Measurements from ENCODE around the gene WFDC10A. TPM values are rescaled to one million over a fixed set of nuclear protein-coding genes. Genes with fewer than 3 reads are reported as not detected.

The WFDC10A gene
- total and polyA plus RNA-seq, 2 donors (not counting 1 experiment from before 2014, with no cell fraction given): not detected

DNA sequence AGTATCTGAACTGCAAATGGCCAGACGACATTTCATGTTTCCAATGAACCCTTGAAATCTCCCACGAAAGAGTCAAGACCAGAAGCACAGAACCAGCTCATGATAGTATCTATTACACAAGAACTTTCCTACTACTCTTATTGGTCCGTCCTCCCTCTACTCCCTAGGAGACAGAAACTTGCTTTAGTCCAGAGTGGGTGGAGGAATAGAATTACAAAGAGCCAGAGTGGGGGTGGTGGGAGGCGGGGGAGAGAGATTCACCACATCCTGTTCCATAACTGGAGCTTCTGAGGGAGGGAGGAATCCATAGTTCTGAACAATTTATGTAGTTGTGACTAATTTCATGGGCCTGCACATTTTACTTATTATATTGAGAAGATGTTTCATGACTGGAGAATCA lies 18.5 kb upstream of the WFDC10A start:
- no peak overlapping the region for H3K4me3 ChIP-seq (ENCODE audit: control extremely low read depth in 1 of 5, extremely low read depth in 1 of 5, insufficient read depth in 1 of 5, low read depth in 2 of 5, low read length in 4 of 5)
- no peak for ATAC-seq (ENCODE audit: low read depth)
- no peaks in the 10 kb centered on the region for H3K4me1 ChIP-seq (ENCODE audit: control insufficient read depth in 2 of 2, insufficient read depth in 2 of 2, low read length in 2 of 2)
- H3K36me3 ChIP-seq (replicated peaks in 1 of 2; ENCODE audit: control extremely low read depth in 1 of 2, control insufficient read depth in 1 of 2, extremely low read depth in 1 of 2, insufficient read depth in 2 of 2, low read length in 1 of 2): no peaks in the 10 kb centered on the region
- POLR2A ChIA-PET: no interaction called here
- DNase-seq: no peak
- H3K9ac ChIP-seq (ENCODE audit: low read length): no peak overlapping the region
- no peak for TF ChIP-seq EZH2 (IDR thresholded peaks at IDR 0.05; ENCODE audit: borderline replicate concordance, insufficient read depth, low read depth, low read length, poor library complexity, severe bottlenecking)
- TF ChIP-seq, protein P1, sequence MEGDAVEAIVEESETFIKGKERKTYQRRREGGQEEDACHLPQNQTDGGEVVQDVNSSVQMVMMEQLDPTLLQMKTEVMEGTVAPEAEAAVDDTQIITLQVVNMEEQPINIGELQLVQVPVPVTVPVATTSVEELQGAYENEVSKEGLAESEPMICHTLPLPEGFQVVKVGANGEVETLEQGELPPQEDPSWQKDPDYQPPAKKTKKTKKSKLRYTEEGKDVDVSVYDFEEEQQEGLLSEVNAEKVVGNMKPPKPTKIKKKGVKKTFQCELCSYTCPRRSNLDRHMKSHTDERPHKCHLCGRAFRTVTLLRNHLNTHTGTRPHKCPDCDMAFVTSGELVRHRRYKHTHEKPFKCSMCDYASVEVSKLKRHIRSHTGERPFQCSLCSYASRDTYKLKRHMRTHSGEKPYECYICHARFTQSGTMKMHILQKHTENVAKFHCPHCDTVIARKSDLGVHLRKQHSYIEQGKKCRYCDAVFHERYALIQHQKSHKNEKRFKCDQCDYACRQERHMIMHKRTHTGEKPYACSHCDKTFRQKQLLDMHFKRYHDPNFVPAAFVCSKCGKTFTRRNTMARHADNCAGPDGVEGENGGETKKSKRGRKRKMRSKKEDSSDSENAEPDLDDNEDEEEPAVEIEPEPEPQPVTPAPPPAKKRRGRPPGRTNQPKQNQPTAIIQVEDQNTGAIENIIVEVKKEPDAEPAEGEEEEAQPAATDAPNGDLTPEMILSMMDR (IDR thresholded peaks at IDR 0.05): no peak
- H3K79me2 ChIP-seq (ENCODE audit: control insufficient read depth, insufficient read depth, low read length): no peaks in the 10 kb centered on the region
- peaks cover 0 to 8% (median 2%) of the 10 kb centered on the region in 4 experiments for H3K27me3 ChIP-seq (replicated peaks in 1 of 4; ENCODE audit: control extremely low read depth in 1 of 4, control insufficient read depth in 3 of 4, insufficient read depth in 4 of 4, low read length in 3 of 4)
- no peak overlapping the region for H2AFZ ChIP-seq (ENCODE audit: insufficient read depth, low read depth, low read length, poor library complexity, severe bottlenecking)
- Mint-ChIP-seq H3K27me3 (peaks cover 54% of the 10 kb centered on the region), H3K9me3 (ENCODE audit: insufficient read depth) (peaks cover 2% of the 10 kb centered on the region), H3K4me1 (no peaks in the 10 kb centered on the region), H3K27ac (no peak overlapping the region), H3K4me3 (no peak overlapping the region)
- H3K9me3 ChIP-seq (ENCODE audit: control extremely low read depth in 1 of 3, control insufficient read depth in 2 of 3, insufficient read depth in 1 of 3, low read length in 2 of 3): peaks cover 0 to 7% (median 5%) of the 10 kb centered on the region in 3 donors
- no peak overlapping the region for H3K4me2 ChIP-seq (replicated peaks; ENCODE audit: low read depth, low read length, poor library complexity, severe bottlenecking)
- no CpG with 5 or more reads among the region's 4 CpGs for WGBS (ENCODE audit: insufficient coverage)
- H3K27ac ChIP-seq (ENCODE audit: low read length in 2 of 2): no peak overlapping the region
- CTCF ChIA-PET: no interaction called here
- no peaks in the 10 kb centered on the region for H4K20me1 ChIP-seq (ENCODE audit: control insufficient read depth, insufficient read depth, low read length, poor library complexity, severe bottlenecking)
- intact Hi-C loops (cut with micrococcal nuclease): no loop called here

DNA sequence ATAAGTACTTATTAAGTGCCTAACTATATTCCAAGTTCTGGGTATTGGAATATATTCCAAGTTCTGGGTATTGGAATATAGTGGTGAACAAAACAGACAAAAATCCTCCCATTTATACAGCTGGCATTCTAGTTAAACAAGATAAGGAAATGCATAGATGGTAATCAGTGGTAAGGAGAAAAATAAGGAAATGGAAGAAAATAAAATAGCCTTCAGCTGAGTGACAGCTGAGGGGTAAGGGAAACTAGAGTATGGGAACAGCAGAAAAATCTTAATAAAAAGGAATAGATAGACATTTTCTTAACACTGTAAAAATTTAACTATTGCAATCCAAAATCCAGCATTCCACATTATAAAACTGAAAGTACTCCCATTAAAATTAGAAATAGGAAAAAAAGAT lies 17.2 kb upstream of the WFDC10A start:
- no peak overlapping the region for H3K27ac ChIP-seq (ENCODE audit: low read length in 2 of 2)
- ChIA-PET CTCF (no interaction called here), POLR2A (no interaction called here)
- ATAC-seq (ENCODE audit: low read depth) (no peak), DNase-seq (no peak)
- no peak overlapping the region for H3K9ac ChIP-seq (ENCODE audit: low read length)
- intact Hi-C loops (cut with micrococcal nuclease): no loop called here
- no peaks in the 10 kb centered on the region for H4K20me1 ChIP-seq (ENCODE audit: control insufficient read depth, insufficient read depth, low read length, poor library complexity, severe bottlenecking)
- Mint-ChIP-seq H3K4me1 (no peaks in the 10 kb centered on the region), H3K27ac (no peak overlapping the region), H3K4me3 (no peak overlapping the region), H3K27me3 (peaks cover 50% of the 10 kb centered on the region), H3K9me3 (ENCODE audit: insufficient read depth) (no peaks in the 10 kb centered on the region)
- H3K4me3 ChIP-seq (ENCODE audit: control extremely low read depth in 1 of 5, extremely low read depth in 1 of 5, insufficient read depth in 1 of 5, low read depth in 2 of 5, low read length in 4 of 5): no peak overlapping the region
- TF ChIP-seq EZH2 (IDR thresholded peaks at IDR 0.05; ENCODE audit: borderline replicate concordance, insufficient read depth, low read depth, low read length, poor library complexity, severe bottlenecking): no peak
- TF ChIP-seq, protein P1 (IDR thresholded peaks at IDR 0.05): no peak
- H3K9me3 ChIP-seq (ENCODE audit: control extremely low read depth in 1 of 3, control insufficient read depth in 2 of 3, insufficient read depth in 1 of 3, low read length in 2 of 3): peaks cover 0 to 2% (median 0%) of the 10 kb centered on the region in 3 donors
- H3K4me1 ChIP-seq (ENCODE audit: control insufficient read depth in 2 of 2, insufficient read depth in 2 of 2, low read length in 2 of 2): no peaks in the 10 kb centered on the region
- no peaks in the 10 kb centered on the region for H3K79me2 ChIP-seq (ENCODE audit: control insufficient read depth, insufficient read depth, low read length)
- H3K36me3 ChIP-seq (replicated peaks in 1 of 2; ENCODE audit: control extremely low read depth in 1 of 2, control insufficient read depth in 1 of 2, extremely low read depth in 1 of 2, insufficient read depth in 2 of 2, low read length in 1 of 2): no peaks in the 10 kb centered on the region
- H3K4me2 ChIP-seq (replicated peaks; ENCODE audit: low read depth, low read length, poor library complexity, severe bottlenecking): no peak overlapping the region
- peaks cover 0 to 5% (median 2%) of the 10 kb centered on the region in 4 experiments for H3K27me3 ChIP-seq (replicated peaks in 1 of 4; ENCODE audit: control extremely low read depth in 1 of 4, control insufficient read depth in 3 of 4, insufficient read depth in 4 of 4, low read length in 3 of 4)
- no peak overlapping the region for H2AFZ ChIP-seq (ENCODE audit: insufficient read depth, low read depth, low read length, poor library complexity, severe bottlenecking)

Data from B cell (primary cell).